RWPE2 (cell line): Measurements from ENCODE around the gene KCNF1.

Experiments used
- ATAC-seq: fragments of 200-7000 bp; cut with Tn5 transposase; 3 replicates; pipeline ENCODE4 v1.9.1; 2021; ENCODE audit warnings: low read depth
- DNase-seq: peaks from one replicate; pipeline ENCODE4 v3.0.0-alpha.2; 2020; ENCODE audit warnings: low spot score
- H3K27ac ChIP-seq: fragments of 450-650 bp; 2 replicates; pipeline ENCODE4 v1.5.1; 2017; ENCODE audit warnings: mild to moderate bottlenecking; ENCODE audit not compliant: poor library complexity, severe bottlenecking
- H3K27me3 ChIP-seq: fragments of 250-450 bp; sonication (Bioruptor Pico); 2 replicates; pipeline ENCODE4 v1.5.1; 2021; ENCODE audit warnings: mild to moderate bottlenecking, moderate library complexity; ENCODE audit not compliant: insufficient read depth, poor library complexity, severe bottlenecking
- H3K36me3 ChIP-seq: fragments of 250-450 bp; sonication (Bioruptor Pico); 2 replicates; pipeline ENCODE4 v1.5.1; 2020; ENCODE audit warnings: low read depth, mild to moderate bottlenecking, moderate library complexity
- H3K4me1 ChIP-seq: fragments of 250-450 bp; sonication (Bioruptor Pico); 2 replicates; pipeline ENCODE4 v1.5.1; 2021; ENCODE audit warnings: mild to moderate bottlenecking, moderate library complexity; ENCODE audit not compliant: insufficient read depth, poor library complexity, severe bottlenecking
- H3K4me3 ChIP-seq: fragments of 250-450 bp; sonication (Bioruptor Pico); 2 replicates; pipeline ENCODE4 v1.5.1; 2021; ENCODE audit warnings: mild to moderate bottlenecking, moderate library complexity; ENCODE audit not compliant: severe bottlenecking
- H3K9me3 ChIP-seq: fragments of 250-450 bp; sonication (Bioruptor Pico); 2 replicates; pipeline ENCODE4 v1.5.1; 2021; ENCODE audit warnings: mild to moderate bottlenecking, moderate library complexity; ENCODE audit not compliant: severe bottlenecking
- TF ChIP-seq, protein P1 (sequence below): fragments of 450-650 bp; IDR thresholded peaks from one replicate; pipeline ENCODE4 v1.5.1; 2017; ENCODE audit warnings: mild to moderate bottlenecking, moderate library complexity; ENCODE audit not compliant: poor library complexity, severe bottlenecking

Gene KCNF1

DNA sequence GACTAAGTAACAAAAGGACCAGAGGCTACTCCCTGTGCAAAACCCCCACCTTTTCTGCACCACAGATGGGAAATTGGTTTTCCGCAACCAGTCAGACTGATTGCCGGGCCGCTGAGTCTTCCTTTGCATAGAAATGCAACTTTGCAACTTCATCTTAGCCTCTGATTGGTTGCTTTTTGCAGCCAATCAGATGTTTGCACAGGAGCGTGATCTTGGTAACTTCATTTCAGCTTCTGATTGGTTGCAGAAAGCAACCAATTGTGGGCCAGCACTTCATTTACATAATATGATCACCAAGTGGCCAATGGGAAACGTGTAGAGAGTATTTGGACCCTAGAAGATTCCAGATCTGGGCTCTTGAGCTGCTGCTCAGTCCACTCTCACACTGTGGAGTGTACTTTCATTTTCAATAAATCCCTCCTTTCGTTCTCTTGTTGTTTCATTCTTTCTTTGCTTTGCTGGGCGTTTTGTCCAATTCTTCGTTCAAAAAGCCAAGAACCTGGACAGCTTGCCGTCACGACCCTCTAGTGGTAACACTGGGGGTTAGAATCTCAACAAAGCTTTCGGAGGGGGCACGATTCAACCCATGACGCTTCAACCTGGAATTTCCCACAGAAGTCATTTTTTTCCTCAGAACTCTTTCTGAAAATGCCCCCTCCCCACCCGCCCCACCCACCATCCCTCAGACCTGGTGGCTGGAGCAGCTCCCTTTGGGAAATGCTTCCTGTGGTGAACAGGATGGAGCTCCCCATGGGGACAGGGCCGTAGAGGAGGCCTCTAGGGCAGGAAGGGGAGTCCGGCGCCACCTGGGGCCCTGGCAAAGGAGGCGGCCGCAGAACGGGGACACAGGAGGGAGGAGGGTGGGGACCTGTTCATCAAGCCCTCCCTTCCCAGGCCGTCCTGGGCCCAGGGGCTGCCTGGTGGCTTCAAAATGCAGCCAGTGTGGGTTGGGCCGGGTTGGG is 31.8 kb upstream of the KCNF1 start:
- DNase-seq (no peak), ATAC-seq (no peak)
- Histone ChIP-seq H3K27ac (no peak overlapping the region), H3K27me3 (no peaks in the 10 kb centered on the region), H3K4me1 (no peaks in the 10 kb centered on the region), H3K36me3 (no peaks in the 10 kb centered on the region), H3K4me3 (no peak overlapping the region), H3K9me3 (no peaks in the 10 kb centered on the region)
- TF ChIP-seq, protein P1, sequence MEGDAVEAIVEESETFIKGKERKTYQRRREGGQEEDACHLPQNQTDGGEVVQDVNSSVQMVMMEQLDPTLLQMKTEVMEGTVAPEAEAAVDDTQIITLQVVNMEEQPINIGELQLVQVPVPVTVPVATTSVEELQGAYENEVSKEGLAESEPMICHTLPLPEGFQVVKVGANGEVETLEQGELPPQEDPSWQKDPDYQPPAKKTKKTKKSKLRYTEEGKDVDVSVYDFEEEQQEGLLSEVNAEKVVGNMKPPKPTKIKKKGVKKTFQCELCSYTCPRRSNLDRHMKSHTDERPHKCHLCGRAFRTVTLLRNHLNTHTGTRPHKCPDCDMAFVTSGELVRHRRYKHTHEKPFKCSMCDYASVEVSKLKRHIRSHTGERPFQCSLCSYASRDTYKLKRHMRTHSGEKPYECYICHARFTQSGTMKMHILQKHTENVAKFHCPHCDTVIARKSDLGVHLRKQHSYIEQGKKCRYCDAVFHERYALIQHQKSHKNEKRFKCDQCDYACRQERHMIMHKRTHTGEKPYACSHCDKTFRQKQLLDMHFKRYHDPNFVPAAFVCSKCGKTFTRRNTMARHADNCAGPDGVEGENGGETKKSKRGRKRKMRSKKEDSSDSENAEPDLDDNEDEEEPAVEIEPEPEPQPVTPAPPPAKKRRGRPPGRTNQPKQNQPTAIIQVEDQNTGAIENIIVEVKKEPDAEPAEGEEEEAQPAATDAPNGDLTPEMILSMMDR = no peak

DNA sequence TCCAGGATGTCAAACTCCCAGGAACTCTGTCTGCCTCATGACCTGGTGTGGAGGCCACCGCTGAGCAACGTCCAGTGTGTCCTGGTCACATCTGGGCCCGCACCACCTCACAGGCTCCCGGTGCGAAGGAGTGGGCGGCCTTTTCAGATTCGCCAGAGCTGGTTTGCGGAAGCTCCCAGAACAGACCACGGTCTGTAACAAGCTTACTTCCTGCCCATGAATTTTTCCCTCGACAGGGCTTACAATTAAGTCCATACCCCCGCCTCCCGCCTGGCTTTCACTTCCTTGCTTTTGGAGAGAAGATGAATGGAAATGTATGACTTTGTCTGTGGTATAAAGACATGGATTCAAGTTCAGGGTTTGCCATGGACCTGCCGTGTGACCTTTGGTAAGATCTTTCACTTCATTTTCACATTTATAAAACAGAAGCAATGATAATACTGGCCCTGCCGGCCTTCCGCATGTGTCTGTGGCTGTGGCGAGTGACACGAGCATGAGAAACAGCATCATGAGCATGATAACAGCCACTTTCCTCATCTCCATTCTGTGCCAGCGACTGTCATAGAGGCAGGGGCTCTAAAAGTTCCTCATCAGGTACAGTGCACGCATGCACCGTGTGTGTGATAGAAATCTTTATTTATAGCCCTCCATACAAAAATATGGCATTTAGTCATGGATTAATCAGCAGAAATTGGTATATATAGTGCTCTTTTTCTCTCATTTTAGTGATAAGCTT is 31.0 kb upstream of the KCNF1 start:
- no peaks in the 10 kb centered on the region for H3K4me1 ChIP-seq
- H3K27me3 ChIP-seq = no peaks in the 10 kb centered on the region
- H3K9me3 ChIP-seq = no peaks in the 10 kb centered on the region
- H3K27ac ChIP-seq = no peak overlapping the region
- DNase-seq (no peak), ATAC-seq (no peak)
- TF ChIP-seq, protein P1 = no peak
- no peak overlapping the region for H3K4me3 ChIP-seq
- no peaks in the 10 kb centered on the region for H3K36me3 ChIP-seq

DNA sequence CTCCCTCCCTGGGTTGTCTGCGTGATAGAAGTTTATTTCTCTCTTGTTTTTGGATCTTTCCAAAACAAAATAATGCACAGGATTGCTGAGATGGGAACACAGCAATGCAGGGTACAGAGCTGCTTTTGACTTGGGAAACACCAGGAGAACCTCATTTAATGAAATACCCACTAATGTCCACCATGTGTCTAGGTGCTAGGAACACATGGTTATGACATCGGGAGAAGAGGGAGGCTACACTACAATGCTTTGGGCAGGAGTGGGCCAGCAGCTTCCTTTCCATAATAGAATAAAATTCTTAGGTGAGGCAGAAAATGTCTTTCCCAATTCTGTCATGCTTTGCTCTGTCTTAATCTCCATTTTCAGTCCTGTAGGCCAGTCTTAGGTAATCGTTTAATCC is 29.2 kb upstream of the KCNF1 start:
- TF ChIP-seq, protein P1 = no peak
- ATAC-seq (no peak), DNase-seq (no peak)
- no peak overlapping the region for H3K27ac ChIP-seq
- no peaks in the 10 kb centered on the region for H3K9me3 ChIP-seq
- no peak overlapping the region for H3K4me3 ChIP-seq
- no peaks in the 10 kb centered on the region for H3K4me1 ChIP-seq
- H3K27me3 ChIP-seq = no peaks in the 10 kb centered on the region
- H3K36me3 ChIP-seq = no peaks in the 10 kb centered on the region

GRCh38 chr2:10883066-10883465 is 28.7 kb upstream of the KCNF1 start:
- no peak overlapping the region for H3K4me3 ChIP-seq
- ATAC-seq = no peak
- H3K27ac ChIP-seq = no peak overlapping the region
- H3K4me1 ChIP-seq = no peaks in the 10 kb centered on the region
- no peak for DNase-seq
- H3K36me3 ChIP-seq = no peaks in the 10 kb centered on the region
- H3K27me3 ChIP-seq = no peaks in the 10 kb centered on the region
- TF ChIP-seq, protein P1 = no peak
- H3K9me3 ChIP-seq = no peaks in the 10 kb centered on the region
